NT2/D1 (cell line): ENCODE data around the gene DISC1.
"Not testable (repeated sequence)": the region's sequence is repeated elsewhere in the genome, so short reads cannot be mapped to it uniquely, and the experiment has no call there.

Source experiments
- DNase-seq: peaks from one replicate; pipeline ENCODE4 v3.0.0-alpha.2; 2011; ENCODE audit warnings: low read depth, low spot score
- H3K27me3 ChIP-seq: 2 replicates; pipeline ENCODE4 v1.6.0; 2011; ENCODE audit warnings: mild to moderate bottlenecking; ENCODE audit not compliant: insufficient read length, insufficient read depth
- H3K36me3 ChIP-seq: 2 replicates; pipeline ENCODE4 v1.6.1; 2011; ENCODE audit warnings: mild to moderate bottlenecking, low read length, mixed read lengths; ENCODE audit not compliant: insufficient read depth, insufficient read length
- H3K4me1 ChIP-seq: 2 replicates; pipeline ENCODE4 v1.5.1; 2011; ENCODE audit not compliant: insufficient read depth, insufficient read length
- H3K4me3 ChIP-seq: 2 replicates; pipeline ENCODE4 v1.5.1; 2011; ENCODE audit warnings: low read depth; ENCODE audit not compliant: insufficient read length
- H3K9ac ChIP-seq: 2 replicates; pipeline ENCODE4 v1.6.0; 2011; ENCODE audit warnings: low read depth; ENCODE audit not compliant: insufficient read length
- H3K9me3 ChIP-seq: 2 replicates; pipeline ENCODE4 v1.5.1; 2011; ENCODE audit warnings: mild to moderate bottlenecking, low read length; ENCODE audit not compliant: insufficient read depth
- SUZ12 ChIP-seq: IDR thresholded peaks from 2 replicates; pipeline ENCODE4 v1.6.1; 2011; ENCODE audit not compliant: insufficient read length, insufficient read depth; ENCODE audit errors: extremely low read depth
- YY1 ChIP-seq: IDR thresholded peaks from 2 replicates; pipeline ENCODE4 v1.6.1; 2011; ENCODE audit not compliant: insufficient read length, insufficient read depth
- ZNF274 ChIP-seq: IDR thresholded peaks from 2 replicates; pipeline ENCODE4 v1.6.1; 2011; ENCODE audit warnings: mild to moderate bottlenecking, low read depth, low read length

DISC1 gene

GRCh38 chr1:231890791-231891190 is 264.2 kb downstream of the DISC1 start:
- DNase-seq = no peak
- TF ChIP-seq YY1 (no peak), ZNF274 (no peak), SUZ12 (no peak)
- Histone ChIP-seq H3K36me3 (no peaks in the 10 kb centered on the region), H3K4me3 (no peak overlapping the region), H3K9ac (no peak overlapping the region), H3K9me3 (no peaks in the 10 kb centered on the region), H3K27me3 (no peaks in the 10 kb centered on the region), H3K4me1 (no peaks in the 10 kb centered on the region)

GRCh38 chr1:231893400-231894102 is 267.0 kb downstream of the DISC1 start:
- no peaks in the 10 kb centered on the region for H3K27me3 ChIP-seq
- H3K4me1 ChIP-seq = no peaks in the 10 kb centered on the region
- H3K36me3 ChIP-seq = no peaks in the 10 kb centered on the region
- H3K4me3 ChIP-seq = no peak overlapping the region
- TF ChIP-seq ZNF274 = no peak
- TF ChIP-seq YY1 = no peak
- TF ChIP-seq SUZ12 = no peak
- H3K9me3 ChIP-seq = no peaks in the 10 kb centered on the region
- no peak overlapping the region for H3K9ac ChIP-seq
- no peak for DNase-seq

- Histone ChIP-seq H3K4me1 (no peaks in the 10 kb centered on the region), H3K9me3 (no peaks in the 10 kb centered on the region), H3K9ac (no peak overlapping the region), H3K36me3 (no peaks in the 10 kb centered on the region), H3K27me3 (no peaks in the 10 kb centered on the region), H3K4me3 (no peak overlapping the region)
- DNase-seq = no peak
- no peak for TF ChIP-seq YY1
- no peak for TF ChIP-seq SUZ12
- TF ChIP-seq ZNF274 = no peak
Observed at GRCh38 chr1:231896806-231897205, 270.2 kb downstream of the DISC1 start.

GRCh38 chr1:231899046-231899445 is 272.5 kb downstream of the DISC1 start:
- no peak for DNase-seq
- H3K4me3 ChIP-seq = no peak overlapping the region
- no peak overlapping the region for H3K9ac ChIP-seq
- no peak for TF ChIP-seq YY1
- no peaks in the 10 kb centered on the region for H3K36me3 ChIP-seq
- no peaks in the 10 kb centered on the region for H3K4me1 ChIP-seq
- H3K9me3 ChIP-seq = no peaks in the 10 kb centered on the region
- H3K27me3 ChIP-seq = no peaks in the 10 kb centered on the region

GRCh38 chr1:231899713-231900435 is 273.3 kb downstream of the DISC1 start:
- H3K9ac ChIP-seq = no peak overlapping the region
- H3K9me3 ChIP-seq = 0 out of 2 replicates have a peak, but pooled peaks cover 6% of the 10 kb centered on the region
- DNase-seq = no peak
- TF ChIP-seq ZNF274 (no peak), YY1 (no peak), SUZ12 (no peak)
- H3K4me3 ChIP-seq = no peak overlapping the region
- no peaks in the 10 kb centered on the region for H3K27me3 ChIP-seq
- H3K4me1 ChIP-seq = no peaks in the 10 kb centered on the region
- H3K36me3 ChIP-seq = no peaks in the 10 kb centered on the region

GRCh38 chr1:231903586-231904081 is 277.0 kb downstream of the DISC1 start:
- H3K27me3 ChIP-seq = no peaks in the 10 kb centered on the region
- H3K36me3 ChIP-seq = no peaks in the 10 kb centered on the region
- H3K4me3 ChIP-seq = no peak overlapping the region
- H3K9me3 ChIP-seq = 0 out of 2 replicates have a peak, but pooled peaks cover 6% of the 10 kb centered on the region
- no peak for DNase-seq
- H3K4me1 ChIP-seq = no peaks in the 10 kb centered on the region
- TF ChIP-seq ZNF274 = no peak
- no peak overlapping the region for H3K9ac ChIP-seq

- not testable (repeated sequence) for H3K9ac ChIP-seq, DNase-seq
Observed at GRCh38 chr1:231907310-231907709, 280.7 kb downstream of the DISC1 start.

More at GRCh38 chr1:231907310-231907709, 280.7 kb downstream of the DISC1 start:
- H3K27me3 ChIP-seq, H3K36me3 ChIP-seq, H3K4me1 ChIP-seq, H3K4me3 ChIP-seq, H3K9me3 ChIP-seq: not testable (repeated sequence)
